Amygdala (tissue), 56 donors: ENCODE measurements around the gene BCAS1.

Experiments
- DNase-seq, 56 donors: peaks; one replicate each; lab custom pipeline; 2025; lab: John Stamatoyannopoulos, UW

BCAS1 gene

GRCh38 chr20:53971096-53971683, 99.2 kb downstream of the BCAS1 start:
- no peak for DNase-seq

- DNase-seq: no peak
Measured at GRCh38 chr20:53970232-53970631, 100.2 kb downstream of the BCAS1 start.

GRCh38 chr20:53967527-53967926, 102.9 kb downstream of the BCAS1 start:
- DNase-seq: no peak

GRCh38 chr20:53966774-53967398, 103.5 kb downstream of the BCAS1 start:
- DNase-seq: no peak

- no peak for DNase-seq
Measured at GRCh38 chr20:53964501-53965253, 105.7 kb downstream of the BCAS1 start.

GRCh38 chr20:53964067-53964466, 106.3 kb downstream of the BCAS1 start:
- DNase-seq: no peak

- no peak for DNase-seq
Measured at GRCh38 chr20:53963635-53964034, 106.8 kb downstream of the BCAS1 start.

- DNase-seq: no peak
Measured at GRCh38 chr20:53962388-53962787, 108.0 kb downstream of the BCAS1 start.

GRCh38 chr20:53961527-53961926, 108.9 kb downstream of the BCAS1 start:
- no peak for DNase-seq

GRCh38 chr20:53960579-53961272, 109.7 kb downstream of the BCAS1 start:
- DNase-seq: no peak

GRCh38 chr20:53959911-53960578, 110.3 kb downstream of the BCAS1 start:
- no peak for DNase-seq

- no peak for DNase-seq
Measured at GRCh38 chr20:53958260-53958659, 112.1 kb downstream of the BCAS1 start.

GRCh38 chr20:53957451-53958172, 112.8 kb downstream of the BCAS1 start:
- DNase-seq: no peak

GRCh38 chr20:53956013-53956715, 114.2 kb downstream of the BCAS1 start:
- no peak for DNase-seq

- DNase-seq: no peak
Measured at GRCh38 chr20:53954723-53955658, 115.4 kb downstream of the BCAS1 start.

- DNase-seq: no peak
Measured at GRCh38 chr20:53952528-53953096, 117.8 kb downstream of the BCAS1 start.

- DNase-seq: no peak
Measured at GRCh38 chr20:53950578-53950977, 119.8 kb downstream of the BCAS1 start.

GRCh38 chr20:53950031-53950430, 120.4 kb downstream of the BCAS1 start:
- no peak for DNase-seq
